Mammary epithelial cell (primary cell): ENCODE measurements around the gene KIRREL2.

Experiments
- EZH2 ChIP-seq: IDR thresholded peaks from 2 replicates; pipeline ENCODE4 v1.6.1; 2012; ENCODE audit warnings: low read length, inconsistent platforms, borderline replicate concordance
- TF ChIP-seq, protein P1 (sequence below), 2 donors: IDR thresholded peaks in 1 of 2; conservative IDR thresholded peaks in 1 of 2; 2 replicates each; pipeline ENCODE4 v1.5.1; 2011 to 2012; ENCODE audit warnings: inconsistent platforms in 2 of 2, low read length in 2 of 2, mild to moderate bottlenecking in 2 of 2, control low read depth in 1 of 2, low read depth in 1 of 2; ENCODE audit not compliant: insufficient read depth in 1 of 2; ENCODE audit errors: extremely low read depth in 1 of 2

DNA sequence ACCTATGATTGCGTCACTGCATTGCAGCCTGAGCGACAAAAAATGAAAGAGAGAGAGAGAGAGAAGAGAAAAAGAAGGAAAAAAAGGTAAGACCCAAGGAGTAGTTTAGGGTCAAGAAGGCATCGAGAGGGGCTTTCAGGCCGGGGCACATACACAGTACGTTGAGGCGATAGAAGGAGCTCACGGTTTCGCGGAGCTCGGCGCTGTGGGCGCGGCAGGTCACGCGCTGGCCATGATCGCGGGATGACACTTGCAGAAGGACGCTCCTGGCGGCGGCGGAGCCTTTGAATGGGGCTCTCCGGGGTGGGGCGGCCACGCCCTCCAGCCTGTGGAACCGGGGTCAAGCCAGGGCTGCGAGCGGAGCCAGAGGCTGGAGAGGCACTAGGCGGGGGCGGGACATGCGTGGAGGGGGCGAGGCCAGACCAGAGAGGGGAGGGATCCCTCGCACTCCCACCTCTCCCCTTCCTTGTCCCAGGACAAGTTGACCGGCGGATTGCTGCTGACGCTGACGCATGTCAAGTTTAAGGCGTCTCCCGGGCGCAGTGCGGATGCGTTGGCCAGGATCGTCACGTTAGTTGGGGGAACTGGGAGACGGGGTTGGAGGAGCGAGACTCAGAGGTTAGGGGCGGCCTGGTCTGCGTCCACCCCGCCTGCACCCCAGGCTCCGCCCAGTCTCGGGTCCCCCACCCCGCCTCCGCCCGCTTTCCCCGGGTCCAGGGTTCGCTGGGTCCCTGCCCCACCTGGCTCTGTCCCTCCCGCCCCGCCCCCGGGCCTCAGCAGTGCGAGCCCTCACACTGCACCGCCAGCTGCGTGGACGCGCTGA, 11.3 kb upstream of the KIRREL2 start:
- TF ChIP-seq, protein P1, sequence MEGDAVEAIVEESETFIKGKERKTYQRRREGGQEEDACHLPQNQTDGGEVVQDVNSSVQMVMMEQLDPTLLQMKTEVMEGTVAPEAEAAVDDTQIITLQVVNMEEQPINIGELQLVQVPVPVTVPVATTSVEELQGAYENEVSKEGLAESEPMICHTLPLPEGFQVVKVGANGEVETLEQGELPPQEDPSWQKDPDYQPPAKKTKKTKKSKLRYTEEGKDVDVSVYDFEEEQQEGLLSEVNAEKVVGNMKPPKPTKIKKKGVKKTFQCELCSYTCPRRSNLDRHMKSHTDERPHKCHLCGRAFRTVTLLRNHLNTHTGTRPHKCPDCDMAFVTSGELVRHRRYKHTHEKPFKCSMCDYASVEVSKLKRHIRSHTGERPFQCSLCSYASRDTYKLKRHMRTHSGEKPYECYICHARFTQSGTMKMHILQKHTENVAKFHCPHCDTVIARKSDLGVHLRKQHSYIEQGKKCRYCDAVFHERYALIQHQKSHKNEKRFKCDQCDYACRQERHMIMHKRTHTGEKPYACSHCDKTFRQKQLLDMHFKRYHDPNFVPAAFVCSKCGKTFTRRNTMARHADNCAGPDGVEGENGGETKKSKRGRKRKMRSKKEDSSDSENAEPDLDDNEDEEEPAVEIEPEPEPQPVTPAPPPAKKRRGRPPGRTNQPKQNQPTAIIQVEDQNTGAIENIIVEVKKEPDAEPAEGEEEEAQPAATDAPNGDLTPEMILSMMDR (conservative IDR thresholded peaks at IDR 0.05 in 1 of 2, IDR thresholded peaks at IDR 0.05 in 1 of 2; ENCODE audit: extremely low read depth in 1 of 2, insufficient read depth in 1 of 2, low read depth in 1 of 2, low read length in 2 of 2): no peak
- no peak for TF ChIP-seq EZH2
